Gastroesophageal sphincter (tissue), 4 donors: Measurements from ENCODE around the gene SLC12A4. TPM values are rescaled to one million over a fixed set of nuclear protein-coding genes. Genes with fewer than 3 reads are reported as not detected.

Experiments used
- ATAC-seq: fragments of 150-250 bp; one replicate; pipeline ENCODE4 v1.9.1; 2016; ENCODE audit warnings: mild to moderate bottlenecking, moderate library complexity
- H3K27ac ChIP-seq, 4 donors: fragments of 200-600 bp; sonication (generic) in 3 of 4; 1 replicate in 3 of 4; 2 replicates in 1 of 4; pipeline ENCODE4 v1.5.1; 2016 to 2019
- H3K27me3 ChIP-seq: fragments of 200-600 bp; sonication (generic); one replicate; pipeline ENCODE4 v1.5.1; 2019
- H3K36me3 ChIP-seq, 2 donors: fragments of 200-600 bp; sonication (generic); one replicate each; pipeline ENCODE4 v1.5.1; 2019; ENCODE audit warnings: control low read depth in 1 of 2
- H3K4me1 ChIP-seq, 3 donors: fragments of 200-600 bp; sonication (generic); 1 replicate in 2 of 3; 2 replicates in 1 of 3; pipeline ENCODE4 v1.5.1; 2016 to 2019; ENCODE audit warnings: control low read depth in 2 of 3
- H3K4me3 ChIP-seq, 2 donors: fragments of 200-600 bp; sonication (generic); one replicate each; pipeline ENCODE4 v1.5.1; 2019; ENCODE audit warnings: mild to moderate bottlenecking in 1 of 2, moderate library complexity in 1 of 2
- H3K9me3 ChIP-seq, 3 donors: fragments of 200-600 bp; sonication (generic); one replicate each; pipeline ENCODE4 v1.5.1; 2017 to 2019; ENCODE audit warnings: control low read depth in 2 of 3
- EP300 ChIP-seq: sonication (generic); formaldehyde crosslinking; IDR thresholded peaks from one replicate; pipeline ENCODE4 v1.6.1; 2017; ENCODE audit warnings: antibody characterized with exemption, mild to moderate bottlenecking
- POLR2A ChIP-seq, 2 donors: fragments of 450-650 bp; IDR thresholded peaks; one replicate each; pipeline ENCODE4 v1.6.1; 2017; ENCODE audit warnings: antibody characterized with exemption in 2 of 2, mild to moderate bottlenecking in 2 of 2, moderate library complexity in 1 of 2
- POLR2AphosphoS5 ChIP-seq: sonication (generic); formaldehyde crosslinking; IDR thresholded peaks from one replicate; pipeline ENCODE4 v1.6.1; 2017; ENCODE audit warnings: antibody characterized with exemption
- WGBS, 2 donors: methylation state at CpG; one replicate each; pipeline ENCODE4 v1.1.5; 2018; ENCODE audit warnings: low coverage in 1 of 2; 5-methylcytosine and 5-hydroxymethylcytosine counted together
- total RNA-seq, 4 donors: library from RNA; depleted of rRNA; stranded (reverse); fragments of >200 nt; gene quantifications; one replicate each; pipeline ENCODE4 v1.1.0, GENCODE V29; 2016
- TF ChIP-seq, protein P1 (sequence below), 4 experiments: fragments of 200-600 bp in 2 of 4; fragments of 450-650 bp in 2 of 4; sonication (generic) in 1 of 4; IDR thresholded peaks; one replicate each; pipeline ENCODE4 v1.5.1; 2017 to 2019; ENCODE audit warnings: antibody characterized with exemption in 4 of 4, mild to moderate bottlenecking in 2 of 4, moderate library complexity in 2 of 4

Gene SLC12A4
- total RNA-seq, 4 donors from 2014 or later = 54.7 to 121 (median 64.0) TPM

DNA sequence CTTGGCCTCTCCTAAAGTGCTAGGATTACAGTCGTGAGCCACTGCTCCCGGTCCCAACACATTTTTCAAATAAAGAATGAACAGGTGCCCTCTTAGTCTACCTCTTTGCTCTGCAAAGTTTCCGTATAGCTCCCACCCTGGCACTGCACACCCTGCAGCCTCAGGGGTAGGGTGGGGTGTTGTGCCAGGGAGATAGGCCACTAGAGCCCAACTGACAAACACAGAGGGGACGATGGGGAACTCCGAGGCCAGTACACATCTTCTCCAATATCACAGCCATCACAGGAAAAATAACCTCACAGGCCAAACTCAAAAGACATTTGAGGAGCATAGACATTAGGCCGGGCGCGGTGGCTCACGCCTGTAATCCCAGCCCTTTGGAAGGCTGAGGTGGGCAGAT is 2.7 kb upstream of the SLC12A4 start:
- H3K36me3 ChIP-seq = no peaks in the 10 kb centered on the region
- no peaks in the 10 kb centered on the region for H3K27me3 ChIP-seq
- TF ChIP-seq POLR2AphosphoS5 (no peak), EP300 (no peak), POLR2A (IDR thresholded peaks at IDR 0.05) (no peak)
- TF ChIP-seq, protein P1, sequence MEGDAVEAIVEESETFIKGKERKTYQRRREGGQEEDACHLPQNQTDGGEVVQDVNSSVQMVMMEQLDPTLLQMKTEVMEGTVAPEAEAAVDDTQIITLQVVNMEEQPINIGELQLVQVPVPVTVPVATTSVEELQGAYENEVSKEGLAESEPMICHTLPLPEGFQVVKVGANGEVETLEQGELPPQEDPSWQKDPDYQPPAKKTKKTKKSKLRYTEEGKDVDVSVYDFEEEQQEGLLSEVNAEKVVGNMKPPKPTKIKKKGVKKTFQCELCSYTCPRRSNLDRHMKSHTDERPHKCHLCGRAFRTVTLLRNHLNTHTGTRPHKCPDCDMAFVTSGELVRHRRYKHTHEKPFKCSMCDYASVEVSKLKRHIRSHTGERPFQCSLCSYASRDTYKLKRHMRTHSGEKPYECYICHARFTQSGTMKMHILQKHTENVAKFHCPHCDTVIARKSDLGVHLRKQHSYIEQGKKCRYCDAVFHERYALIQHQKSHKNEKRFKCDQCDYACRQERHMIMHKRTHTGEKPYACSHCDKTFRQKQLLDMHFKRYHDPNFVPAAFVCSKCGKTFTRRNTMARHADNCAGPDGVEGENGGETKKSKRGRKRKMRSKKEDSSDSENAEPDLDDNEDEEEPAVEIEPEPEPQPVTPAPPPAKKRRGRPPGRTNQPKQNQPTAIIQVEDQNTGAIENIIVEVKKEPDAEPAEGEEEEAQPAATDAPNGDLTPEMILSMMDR (IDR thresholded peaks at IDR 0.05) = no peak
- 83% methylated on average over 1 of the region's 9 CpGs; no CpG with 5 or more reads in 1 of the 2 donors for WGBS, 2 donors
- no peak for ATAC-seq
- H3K4me3 ChIP-seq = no peak overlapping the region
- H3K4me1 ChIP-seq = peaks cover 0 to 22% (median 10%) of the 10 kb centered on the region in 3 donors
- no peak overlapping the region for H3K27ac ChIP-seq
- no peaks in the 10 kb centered on the region for H3K9me3 ChIP-seq

DNA sequence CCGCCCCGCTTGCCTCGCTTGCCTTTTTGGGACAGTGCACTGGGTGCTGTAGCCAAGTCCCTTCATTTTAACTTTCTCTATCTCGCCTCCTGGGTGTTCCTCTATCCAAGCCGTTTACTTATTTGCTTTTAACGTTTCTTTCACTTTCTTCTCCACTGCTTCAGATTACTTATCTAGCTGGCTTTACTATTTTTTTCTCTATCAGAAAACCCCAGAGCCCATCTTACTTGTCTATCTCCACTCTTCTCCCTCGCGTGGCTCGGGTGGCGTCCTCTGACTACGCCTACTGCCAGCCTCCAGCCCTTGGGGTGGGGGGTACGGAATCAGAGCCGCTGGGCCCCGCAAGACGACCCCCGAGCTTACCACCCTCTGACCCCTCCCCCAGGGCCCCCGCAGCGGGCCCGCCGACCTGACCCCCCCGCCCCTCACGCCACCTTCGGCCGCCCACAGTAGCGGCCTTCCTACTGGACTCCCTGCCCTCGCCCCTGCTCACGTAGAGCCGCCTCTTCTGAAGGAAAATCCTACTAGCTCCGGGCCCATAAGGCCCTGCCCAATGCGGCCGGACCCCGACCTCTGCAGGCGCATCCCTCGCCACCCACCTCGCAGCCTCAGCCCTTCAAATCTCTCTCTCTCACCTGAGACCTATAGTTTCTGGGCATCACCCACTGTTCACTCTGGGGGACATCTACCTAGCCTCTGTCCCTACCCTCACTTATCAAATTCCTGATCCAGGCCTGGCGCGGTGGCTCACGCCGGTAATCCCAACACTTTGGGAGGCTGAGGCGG is 1.0 kb upstream of the SLC12A4 start:
- TF ChIP-seq, protein P1 (IDR thresholded peaks at IDR 0.05) = no peak
- TF ChIP-seq POLR2A (IDR thresholded peaks at IDR 0.05) (no peak), EP300 (no peak), POLR2AphosphoS5 (no peak)
- H3K27me3 ChIP-seq = no peaks in the 10 kb centered on the region
- peaks cover 0 to 39% (median 25%) of the 10 kb centered on the region in 3 donors for H3K4me1 ChIP-seq
- H3K9me3 ChIP-seq = no peaks in the 10 kb centered on the region
- 5 to 28% methylated on average over 10 to 22 of the region's 40 CpGs for WGBS, 2 donors
- H3K36me3 ChIP-seq = no peaks in the 10 kb centered on the region
- no peak for ATAC-seq
- H3K4me3 ChIP-seq = peak overlapping the region; percentile 65 to 99
- H3K27ac ChIP-seq = peak overlapping the region; percentile 87 to 100 (median 99)

DNA sequence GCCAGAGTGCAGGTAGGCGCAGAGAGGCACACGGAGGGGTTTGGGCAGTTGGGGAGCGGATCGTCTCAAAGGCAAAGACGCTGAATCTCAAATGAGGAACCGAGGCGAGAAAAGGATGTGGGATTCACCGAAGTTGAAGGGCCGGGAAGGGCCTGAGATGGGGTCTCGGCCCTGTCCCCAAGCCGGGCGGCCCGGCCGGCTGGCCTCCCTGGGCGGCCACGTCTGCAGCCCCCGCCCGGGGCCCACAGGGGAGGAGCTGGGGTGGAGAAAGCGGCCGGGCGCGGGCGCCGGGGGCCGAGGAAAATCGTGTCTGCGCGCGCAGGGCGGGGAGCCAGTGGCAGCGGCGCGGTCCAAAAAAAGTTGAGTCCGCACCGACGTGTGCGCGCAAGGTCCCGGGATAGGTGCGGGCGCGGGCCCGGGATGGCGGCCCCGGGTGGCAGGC is 458 bp downstream of the SLC12A4 start:
- Histone ChIP-seq H3K4me3 (peak overlapping the region; percentile 65 to 99), H3K27me3 (no peaks in the 10 kb centered on the region), H3K4me1 (peaks cover 0 to 53% (median 40%) of the 10 kb centered on the region in 3 donors), H3K27ac (peak overlapping the region; percentile 87 to 100 (median 99)), H3K9me3 (no peaks in the 10 kb centered on the region), H3K36me3 (peaks cover 0 to 6% of the 10 kb centered on the region in 2 donors)
- TF ChIP-seq EP300 = no peak
- peak; percentile 50 for ATAC-seq
- 0% methylated on average over 15 to 18 of the region's 45 CpGs for WGBS, 2 donors

DNA sequence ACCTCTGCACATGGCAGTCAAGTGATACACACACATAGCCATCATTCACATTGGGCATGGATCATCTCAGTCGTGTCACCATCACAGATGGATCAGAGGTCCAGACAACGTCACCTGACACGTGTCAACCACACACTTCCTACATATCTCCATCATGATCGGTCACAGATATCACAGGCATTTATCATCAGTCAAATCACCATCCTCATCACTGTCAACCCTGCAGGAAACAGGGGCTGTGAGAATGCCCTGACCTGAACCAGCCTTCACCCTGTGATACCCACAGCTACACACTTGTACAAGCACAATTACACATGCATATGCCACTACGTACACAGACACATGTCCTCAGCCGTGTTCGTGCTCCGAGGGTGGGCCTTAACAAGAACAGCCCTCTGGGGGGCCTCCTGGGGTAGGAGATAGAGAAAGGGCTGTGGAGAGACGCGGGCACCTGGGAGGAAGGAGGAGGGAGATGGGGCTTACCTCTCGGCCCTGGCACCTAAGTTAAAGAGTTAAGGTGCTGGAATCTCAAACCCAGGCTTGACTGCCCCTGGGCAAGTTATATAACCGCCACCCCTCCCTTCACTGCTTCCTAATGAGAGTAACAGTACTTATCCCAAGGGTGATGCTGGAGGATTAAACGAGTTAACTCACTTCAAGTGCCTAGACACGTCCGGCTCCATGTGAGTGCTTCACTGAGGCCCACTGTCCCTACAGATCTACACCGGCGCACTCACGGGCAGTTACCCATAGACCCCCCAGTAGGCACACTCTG is 1.1 kb downstream of the SLC12A4 start:
- Histone ChIP-seq H3K4me1 (peaks cover 0 to 60% (median 42%) of the 10 kb centered on the region in 3 donors), H3K4me3 (peak overlapping the region; percentile 65 to 99), H3K27me3 (no peaks in the 10 kb centered on the region), H3K9me3 (no peaks in the 10 kb centered on the region), H3K36me3 (peaks cover 0 to 12% of the 10 kb centered on the region in 2 donors), H3K27ac (peak overlapping the region; percentile 87 to 100 (median 99))
- TF ChIP-seq EP300 (no peak), POLR2A (IDR thresholded peaks at IDR 0.05) (no peak), POLR2AphosphoS5 (no peak)
- TF ChIP-seq, protein P1 (IDR thresholded peaks at IDR 0.05) = no peak
- WGBS, 2 donors = 3 to 6% methylated on average over 9 to 13 of the region's 18 CpGs
- no peak for ATAC-seq

DNA sequence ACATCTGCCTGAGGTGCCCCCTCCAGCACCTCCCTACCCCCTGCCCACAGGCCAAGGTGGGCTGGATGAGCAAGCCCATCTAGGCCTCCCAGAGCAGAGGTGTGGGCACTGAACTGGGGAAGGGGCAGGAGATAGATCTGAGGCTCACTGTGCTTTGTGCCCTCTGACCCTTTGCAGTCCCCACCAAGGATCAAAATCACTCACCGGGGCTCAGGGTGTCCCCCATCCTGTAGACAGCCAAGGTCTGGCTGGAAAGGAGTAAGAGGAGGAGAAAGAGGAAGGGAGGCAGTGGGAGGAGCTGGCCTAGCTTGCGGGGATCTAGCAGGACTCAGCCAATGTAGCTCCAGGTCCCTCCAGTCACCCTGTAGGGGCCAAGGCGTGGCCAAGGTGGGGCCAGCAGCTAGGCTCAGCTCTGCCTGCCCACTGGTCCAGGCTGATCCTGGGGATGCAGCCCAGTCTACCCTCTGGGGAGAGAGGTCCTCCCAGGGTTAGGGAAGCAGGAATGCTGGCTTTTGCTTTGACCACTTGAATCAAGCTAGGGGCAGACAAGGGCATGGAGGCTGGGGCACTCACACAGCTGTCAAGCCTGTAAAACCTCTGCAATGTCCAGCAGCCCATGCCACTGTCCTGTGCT is 1.8 kb downstream of the SLC12A4 start:
- Histone ChIP-seq H3K36me3 (peaks cover 0 to 19% of the 10 kb centered on the region in 2 donors), H3K9me3 (no peaks in the 10 kb centered on the region), H3K4me1 (peaks cover 0 to 67% (median 44%) of the 10 kb centered on the region in 3 donors), H3K4me3 (peak overlapping the region; percentile 65 to 99), H3K27ac (peak overlapping the region; percentile 87 to 100 (median 99)), H3K27me3 (no peaks in the 10 kb centered on the region)
- no peak for TF ChIP-seq POLR2AphosphoS5
- TF ChIP-seq, protein P1 (IDR thresholded peaks at IDR 0.05) = no peak
- no peak for ATAC-seq
- 0% methylated on average over 1 of the region's 3 CpGs; no CpG with 5 or more reads in 1 of the 2 donors for WGBS, 2 donors
